ENCODE data around the gene AGRN. TPM values are rescaled to one million over a fixed set of nuclear protein-coding genes. Genes with fewer than 3 reads are reported as not detected.

The AGRN gene
- total RNA-seq, 1 donor from 2014 or later, result 335 TPM

DNA sequence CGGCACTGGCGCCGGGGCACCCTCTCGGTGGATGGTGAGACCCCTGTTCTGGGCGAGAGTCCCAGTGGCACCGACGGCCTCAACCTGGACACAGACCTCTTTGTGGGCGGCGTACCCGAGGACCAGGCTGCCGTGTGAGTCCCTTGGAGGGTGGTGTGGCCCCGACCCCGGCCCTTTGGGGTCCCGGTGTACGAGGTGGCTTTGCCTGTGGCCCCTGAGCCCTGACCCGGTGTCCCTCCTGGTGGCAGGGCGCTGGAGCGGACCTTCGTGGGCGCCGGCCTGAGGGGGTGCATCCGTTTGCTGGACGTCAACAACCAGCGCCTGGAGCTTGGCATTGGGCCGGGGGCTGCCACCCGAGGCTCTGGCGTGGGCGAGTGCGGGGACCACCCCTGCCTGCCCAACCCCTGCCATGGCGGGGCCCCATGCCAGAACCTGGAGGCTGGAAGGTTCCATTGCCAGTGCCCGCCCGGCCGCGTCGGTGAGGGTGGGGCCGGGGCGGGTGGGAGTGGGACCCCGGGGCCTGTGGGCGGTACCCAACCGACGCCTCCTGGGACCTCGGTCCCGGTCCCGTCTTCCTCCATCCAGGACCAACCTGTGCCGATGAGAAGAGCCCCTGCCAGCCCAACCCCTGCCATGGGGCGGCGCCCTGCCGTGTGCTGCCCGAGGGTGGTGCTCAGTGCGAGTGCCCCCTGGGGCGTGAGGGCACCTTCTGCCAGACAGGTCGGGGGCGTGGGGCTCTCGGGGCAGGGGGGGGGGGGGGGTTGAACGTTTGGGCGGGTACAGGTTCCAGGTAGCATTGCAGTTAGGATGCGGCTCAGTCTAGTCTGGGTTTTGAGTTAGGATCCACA, 29.6 kb downstream of the AGRN start:
- TF ChIP-seq, protein P1, sequence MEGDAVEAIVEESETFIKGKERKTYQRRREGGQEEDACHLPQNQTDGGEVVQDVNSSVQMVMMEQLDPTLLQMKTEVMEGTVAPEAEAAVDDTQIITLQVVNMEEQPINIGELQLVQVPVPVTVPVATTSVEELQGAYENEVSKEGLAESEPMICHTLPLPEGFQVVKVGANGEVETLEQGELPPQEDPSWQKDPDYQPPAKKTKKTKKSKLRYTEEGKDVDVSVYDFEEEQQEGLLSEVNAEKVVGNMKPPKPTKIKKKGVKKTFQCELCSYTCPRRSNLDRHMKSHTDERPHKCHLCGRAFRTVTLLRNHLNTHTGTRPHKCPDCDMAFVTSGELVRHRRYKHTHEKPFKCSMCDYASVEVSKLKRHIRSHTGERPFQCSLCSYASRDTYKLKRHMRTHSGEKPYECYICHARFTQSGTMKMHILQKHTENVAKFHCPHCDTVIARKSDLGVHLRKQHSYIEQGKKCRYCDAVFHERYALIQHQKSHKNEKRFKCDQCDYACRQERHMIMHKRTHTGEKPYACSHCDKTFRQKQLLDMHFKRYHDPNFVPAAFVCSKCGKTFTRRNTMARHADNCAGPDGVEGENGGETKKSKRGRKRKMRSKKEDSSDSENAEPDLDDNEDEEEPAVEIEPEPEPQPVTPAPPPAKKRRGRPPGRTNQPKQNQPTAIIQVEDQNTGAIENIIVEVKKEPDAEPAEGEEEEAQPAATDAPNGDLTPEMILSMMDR (IDR thresholded peaks at IDR 0.05; ENCODE audit: unreplicated experiment), result no peak
- Mint-ChIP-seq H3K4me3 (ENCODE audit: low read depth) (no peak overlapping the region), H3K27ac (no peak overlapping the region), H3K9me3 (ENCODE audit: low read depth) (no peaks in the 10 kb centered on the region), H3K36me3 (ENCODE audit: insufficient read depth) (peaks cover 20% of the 10 kb centered on the region), H3K27me3 (no peaks in the 10 kb centered on the region), H3K4me1 (ENCODE audit: low read depth) (no peaks in the 10 kb centered on the region)
- DNase-seq (ENCODE audit: low spot score, unreplicated experiment), result no peak

DNA sequence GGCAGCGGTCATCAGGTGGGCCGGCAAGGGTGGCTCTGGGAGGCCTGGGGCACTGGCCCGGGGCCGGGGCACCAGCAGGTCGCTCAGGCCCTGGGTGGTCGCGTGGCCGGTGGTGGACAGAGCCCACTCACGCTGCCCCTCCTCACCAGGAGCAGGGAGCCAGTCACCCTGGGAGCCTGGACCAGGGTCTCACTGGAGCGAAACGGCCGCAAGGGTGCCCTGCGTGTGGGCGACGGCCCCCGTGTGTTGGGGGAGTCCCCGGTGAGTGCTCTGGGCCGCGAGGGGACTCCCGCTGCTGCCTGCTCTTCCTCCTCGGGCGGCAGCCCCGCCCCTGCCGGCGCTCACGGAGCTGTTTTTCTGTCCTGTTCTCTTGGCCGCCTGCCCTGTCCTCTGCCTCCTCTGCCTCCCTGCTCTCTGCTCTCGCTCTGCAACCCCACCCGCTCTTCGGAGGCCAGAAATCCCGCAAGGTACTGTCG, 30.7 kb downstream of the AGRN start:
- no peak overlapping the region for H3K4me3 Mint-ChIP-seq (ENCODE audit: low read depth)
- H3K4me1 Mint-ChIP-seq (ENCODE audit: low read depth), result no peaks in the 10 kb centered on the region
- peaks cover 19% of the 10 kb centered on the region for H3K36me3 Mint-ChIP-seq (ENCODE audit: insufficient read depth)
- DNase-seq (ENCODE audit: low spot score, unreplicated experiment), result no peak
- H3K27me3 Mint-ChIP-seq, result no peaks in the 10 kb centered on the region
- no peak overlapping the region for H3K27ac Mint-ChIP-seq
- TF ChIP-seq, protein P1 (IDR thresholded peaks at IDR 0.05; ENCODE audit: unreplicated experiment), result no peak
- H3K9me3 Mint-ChIP-seq (ENCODE audit: low read depth), result no peaks in the 10 kb centered on the region

DNA sequence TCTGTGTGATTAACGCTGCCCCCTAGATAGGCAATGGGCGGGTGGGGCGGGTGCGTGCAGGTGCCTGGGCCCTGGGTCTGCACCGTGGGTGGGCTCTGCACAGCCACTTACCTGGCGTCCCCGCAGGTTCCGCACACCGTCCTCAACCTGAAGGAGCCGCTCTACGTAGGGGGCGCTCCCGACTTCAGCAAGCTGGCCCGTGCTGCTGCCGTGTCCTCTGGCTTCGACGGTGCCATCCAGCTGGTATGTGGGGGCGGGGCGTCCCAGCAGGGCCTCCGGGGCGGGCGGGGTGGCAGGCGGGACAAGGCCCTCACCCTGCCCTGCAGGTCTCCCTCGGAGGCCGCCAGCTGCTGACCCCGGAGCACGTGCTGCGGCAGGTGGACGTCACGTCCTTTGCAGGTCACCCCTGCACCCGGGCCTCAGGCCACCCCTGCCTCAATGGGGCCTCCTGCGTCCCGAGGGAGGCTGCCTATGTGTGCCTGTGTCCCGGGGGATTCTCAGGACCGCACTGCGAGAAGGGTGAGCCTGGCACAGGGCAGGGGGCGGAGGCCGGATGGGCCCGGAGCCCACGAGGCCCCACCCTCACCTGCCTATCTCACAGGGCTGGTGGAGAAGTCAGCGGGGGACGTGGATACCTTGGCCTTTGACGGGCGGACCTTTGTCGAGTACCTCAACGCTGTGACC, 31.3 kb downstream of the AGRN start:
- DNase-seq (ENCODE audit: low spot score, unreplicated experiment), result no peak
- H3K36me3 Mint-ChIP-seq (ENCODE audit: insufficient read depth), result peaks cover 19% of the 10 kb centered on the region

DNA sequence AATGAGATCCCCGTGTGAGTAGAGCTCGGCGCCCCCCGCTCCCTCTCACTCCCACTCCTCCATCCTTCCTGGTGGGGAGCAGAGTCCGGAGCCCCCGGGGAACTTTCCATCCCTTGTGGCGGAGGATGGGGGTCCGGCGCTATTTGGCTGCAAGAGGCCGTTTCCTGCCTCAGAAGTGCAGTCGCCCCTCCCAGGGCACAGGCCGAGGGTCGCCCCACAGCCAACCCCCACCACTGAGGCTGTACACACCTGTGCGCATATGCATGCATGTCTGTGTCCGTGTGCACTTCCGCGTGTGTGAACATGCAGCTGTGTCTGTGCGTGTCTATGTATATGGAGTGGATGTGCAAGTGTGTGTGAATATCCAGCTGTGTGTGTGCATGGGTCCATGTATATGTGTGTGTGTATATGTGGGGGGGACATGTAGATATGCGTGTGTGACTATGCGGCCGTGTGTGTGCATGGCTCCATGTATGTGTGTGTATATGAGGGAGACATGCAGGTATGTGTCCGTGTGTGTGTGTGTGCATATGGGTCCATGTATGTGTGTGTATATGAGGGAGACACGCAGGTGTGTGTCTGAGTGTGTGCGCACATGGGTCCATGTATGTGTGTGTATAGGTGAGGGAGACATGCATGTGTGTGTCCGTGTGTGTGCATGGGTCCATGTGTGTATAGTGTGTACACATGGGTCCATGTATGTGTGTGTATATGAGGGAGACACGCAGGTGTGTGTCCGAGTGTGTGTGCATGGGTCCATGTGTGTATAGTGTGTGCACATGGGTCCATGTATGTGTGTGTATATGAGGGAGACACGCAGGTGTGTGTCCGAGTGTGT, 32.3 kb downstream of the AGRN start:
- H3K4me1 Mint-ChIP-seq (ENCODE audit: low read depth), result no peaks in the 10 kb centered on the region
- no peaks in the 10 kb centered on the region for H3K9me3 Mint-ChIP-seq (ENCODE audit: low read depth)
- DNase-seq (ENCODE audit: low spot score, unreplicated experiment), result no peak
- peaks cover 18% of the 10 kb centered on the region for H3K36me3 Mint-ChIP-seq (ENCODE audit: insufficient read depth)
- peaks cover 2% of the 10 kb centered on the region for H3K27me3 Mint-ChIP-seq
- TF ChIP-seq, protein P1 (IDR thresholded peaks at IDR 0.05; ENCODE audit: unreplicated experiment), result no peak
- H3K27ac Mint-ChIP-seq, result no peak overlapping the region
- H3K4me3 Mint-ChIP-seq (ENCODE audit: low read depth), result no peak overlapping the region

More for the DNA sequence above, 31.3 kb downstream of the AGRN start:
- H3K27ac Mint-ChIP-seq, result no peak overlapping the region
- H3K4me1 Mint-ChIP-seq (ENCODE audit: low read depth), result no peaks in the 10 kb centered on the region
- no peaks in the 10 kb centered on the region for H3K9me3 Mint-ChIP-seq (ENCODE audit: low read depth)
- TF ChIP-seq, protein P1 (IDR thresholded peaks at IDR 0.05; ENCODE audit: unreplicated experiment), result no peak
- H3K4me3 Mint-ChIP-seq (ENCODE audit: low read depth), result no peak overlapping the region
- H3K27me3 Mint-ChIP-seq, result no peaks in the 10 kb centered on the region

DNA sequence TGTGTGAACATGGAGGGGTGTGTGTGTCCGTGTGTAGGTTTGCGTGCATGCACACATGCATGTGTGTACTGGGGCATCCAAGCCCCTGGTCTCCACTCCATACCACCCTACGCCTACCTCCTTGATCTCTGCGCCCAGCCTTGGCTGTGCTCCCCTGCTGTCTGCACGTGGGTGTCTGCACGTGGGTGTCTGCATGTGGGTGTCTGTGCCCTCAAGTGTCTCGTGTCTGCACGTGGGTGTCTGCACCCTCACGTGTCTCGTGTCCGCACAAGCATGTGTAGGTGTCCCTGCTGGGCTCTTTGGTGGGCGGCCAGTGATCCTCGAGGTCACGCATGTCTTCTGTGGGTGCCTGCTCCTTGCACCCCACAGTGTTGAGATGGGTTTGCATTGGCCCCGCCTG, 33.1 kb downstream of the AGRN start:
- Mint-ChIP-seq H3K4me1 (ENCODE audit: low read depth) (no peaks in the 10 kb centered on the region), H3K4me3 (ENCODE audit: low read depth) (no peak overlapping the region), H3K27me3 (peaks cover 6% of the 10 kb centered on the region), H3K9me3 (ENCODE audit: low read depth) (no peaks in the 10 kb centered on the region), H3K36me3 (ENCODE audit: insufficient read depth) (peaks cover 16% of the 10 kb centered on the region), H3K27ac (no peak overlapping the region)
- TF ChIP-seq, protein P1 (IDR thresholded peaks at IDR 0.05; ENCODE audit: unreplicated experiment), result no peak
- DNase-seq (ENCODE audit: low spot score, unreplicated experiment), result no peak
